Subcutaneous abdominal adipose tissue (tissue), 5 donors: ENCODE measurements around the gene PIGH.
"Not testable (repeated sequence)": the region's sequence is repeated elsewhere in the genome, so short reads cannot be mapped to it uniquely, and the experiment has no call there.

ENCODE experiments used
- H3K27ac ChIP-seq: one replicate; pipeline ENCODE4 v1.7.0; 2013; ENCODE audit warnings: low read depth, mild to moderate bottlenecking, inconsistent platforms, low read length, moderate library complexity
- H3K27me3 ChIP-seq, 5 donors: one replicate each; pipeline ENCODE4 v1.7.0; 2013; ENCODE audit warnings: low read length in 5 of 5, inconsistent platforms in 1 of 5; ENCODE audit not compliant: control insufficient read depth in 5 of 5, insufficient read depth in 4 of 5
- H3K36me3 ChIP-seq, 5 donors: one replicate each; pipeline ENCODE4 v1.7.0; 2013; ENCODE audit warnings: low read length in 5 of 5; ENCODE audit not compliant: control insufficient read depth in 5 of 5, insufficient read depth in 5 of 5
- H3K4me1 ChIP-seq, 5 donors: one replicate each; pipeline ENCODE4 v1.7.0; 2013; ENCODE audit warnings: low read length in 5 of 5, mild to moderate bottlenecking in 3 of 5, moderate library complexity in 1 of 5; ENCODE audit not compliant: control insufficient read depth in 5 of 5, insufficient read depth in 5 of 5
- H3K4me3 ChIP-seq, 5 donors: one replicate each; pipeline ENCODE4 v1.7.0; 2013; ENCODE audit warnings: low read length in 5 of 5, low read depth in 1 of 5
- H3K9ac ChIP-seq, 5 donors: one replicate each; pipeline ENCODE4 v1.7.0; 2013; ENCODE audit warnings: low read length in 5 of 5, mild to moderate bottlenecking in 4 of 5, moderate library complexity in 3 of 5
- H3K9me3 ChIP-seq, 5 donors: one replicate each; pipeline ENCODE4 v1.7.0; 2013; ENCODE audit warnings: low read length in 5 of 5; ENCODE audit not compliant: control insufficient read depth in 5 of 5
- donor health status: healthy.
- donor health status: healthy.
- donor health status: healthy.
- donor health status: healthy.
- donor health status: healthy.

Gene PIGH

DNA sequence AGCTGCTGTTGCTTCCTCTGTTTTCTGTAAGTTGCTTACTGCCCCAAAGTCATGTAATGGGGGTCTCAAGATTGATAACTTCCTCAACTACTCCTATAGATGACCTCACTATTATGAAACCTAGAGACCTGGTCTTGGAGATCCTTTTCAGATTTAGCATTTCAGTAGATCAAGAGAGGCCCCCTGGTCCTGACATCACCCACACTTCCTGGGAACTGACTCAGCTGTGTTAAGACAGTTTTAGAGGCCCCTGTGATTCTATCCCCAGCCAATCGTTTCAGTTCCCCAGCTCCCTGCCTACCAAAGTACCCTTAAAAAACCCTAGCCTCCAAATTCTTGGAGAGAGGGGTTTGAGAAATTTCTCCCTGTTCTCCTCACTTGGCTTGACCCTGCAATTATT, 10.4 kb upstream of the PIGH start:
- H3K9me3 ChIP-seq: no peaks in the 10 kb centered on the region
- H3K36me3 ChIP-seq: no peaks in the 10 kb centered on the region
- H3K4me3 ChIP-seq: no peak overlapping the region
- H3K27ac ChIP-seq: no peak overlapping the region
- no peak overlapping the region for H3K9ac ChIP-seq
- no peaks in the 10 kb centered on the region for H3K4me1 ChIP-seq
- H3K27me3 ChIP-seq: peaks cover 0 to 4% (median 0%) of the 10 kb centered on the region in 5 donors

DNA sequence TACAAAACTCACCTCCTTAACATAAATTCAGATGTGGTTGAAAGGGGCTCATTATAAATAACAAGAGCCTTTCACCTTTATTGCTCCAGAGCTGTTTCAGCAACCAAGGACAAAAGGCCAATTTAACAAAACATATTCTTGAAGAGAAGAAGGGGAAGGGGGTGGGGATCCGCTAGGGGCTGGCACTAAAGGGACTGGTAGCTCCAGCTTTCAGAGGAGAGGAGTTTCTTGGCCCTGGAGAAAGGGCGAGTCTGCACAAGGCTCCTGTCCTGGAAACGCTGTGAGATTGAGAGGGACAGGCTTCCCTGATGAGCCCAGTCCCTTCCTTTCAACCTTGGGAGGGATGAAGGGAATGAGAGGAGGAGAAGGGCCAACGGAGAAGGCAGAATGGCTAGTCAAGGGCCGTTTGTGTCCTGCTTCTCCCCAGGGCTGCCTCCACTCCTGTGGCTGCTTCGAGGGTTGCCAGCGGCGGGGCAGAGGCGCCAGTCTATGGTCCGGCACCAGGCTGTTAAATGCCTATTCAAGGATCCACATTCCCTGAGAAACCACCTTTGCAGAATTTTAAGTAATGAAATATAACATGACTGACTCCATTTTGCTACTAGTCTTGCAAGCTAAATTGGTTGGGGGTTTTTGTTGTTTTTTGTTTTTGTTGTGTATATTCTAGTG, 9.7 kb upstream of the PIGH start:
- Histone ChIP-seq H3K9me3 (no peaks in the 10 kb centered on the region), H3K27ac (no peak overlapping the region), H3K27me3 (peaks cover 0 to 4% (median 0%) of the 10 kb centered on the region in 5 donors), H3K4me1 (no peaks in the 10 kb centered on the region), H3K9ac (no peak overlapping the region), H3K4me3 (no peak overlapping the region), H3K36me3 (no peaks in the 10 kb centered on the region)

GRCh38 chr14:67607646-67608045, 7.6 kb upstream of the PIGH start:
- Histone ChIP-seq H3K9me3 (no peaks in the 10 kb centered on the region), H3K9ac (no peak overlapping the region), H3K4me3 (no peak overlapping the region), H3K27me3 (peaks cover 0 to 4% (median 0%) of the 10 kb centered on the region in 5 donors), H3K27ac (no peak overlapping the region), H3K36me3 (no peaks in the 10 kb centered on the region), H3K4me1 (no peaks in the 10 kb centered on the region)

- Histone ChIP-seq H3K27me3 (no peaks in the 10 kb centered on the region), H3K27ac (no peak overlapping the region)
These were observed 3.0 kb upstream of the PIGH start for GRCh38 chr14:67602995-67603545.

GRCh38 chr14:67602076-67602475, 2.0 kb upstream of the PIGH start:
- Histone ChIP-seq H3K4me3 (no peak overlapping the region), H3K4me1 (peaks cover 2 to 19% (median 14%) of the 10 kb centered on the region in 5 donors), H3K27me3 (no peaks in the 10 kb centered on the region), H3K27ac (no peak overlapping the region), H3K9ac (no peak overlapping the region), H3K9me3 (no peaks in the 10 kb centered on the region), H3K36me3 (no peaks in the 10 kb centered on the region)

More at GRCh38 chr14:67602995-67603545, 3.0 kb upstream of the PIGH start:
- H3K9ac ChIP-seq: no peak overlapping the region
- peaks cover 2 to 19% (median 14%) of the 10 kb centered on the region in 5 donors for H3K4me1 ChIP-seq
- no peaks in the 10 kb centered on the region for H3K9me3 ChIP-seq
- H3K36me3 ChIP-seq: no peaks in the 10 kb centered on the region
- no peak overlapping the region for H3K4me3 ChIP-seq

- H3K9me3 ChIP-seq, H3K27me3 ChIP-seq, H3K36me3 ChIP-seq: not testable (repeated sequence)
- H3K4me3 ChIP-seq: peak overlapping the region; percentile 70 to 94 (median 91)
- peak overlapping the region in 3 of 5 donors; percentile 40 to 93 (median 88) for H3K9ac ChIP-seq
- H3K4me1 ChIP-seq: peaks cover 2 to 19% (median 14%) of the 10 kb centered on the region in 5 donors
- peak overlapping the region; percentile 51 for H3K27ac ChIP-seq
These were observed 500 bp upstream of the PIGH start for GRCh38 chr14:67600562-67600974.

GRCh38 chr14:67595392-67595791, 4.7 kb downstream of the PIGH start:
- Histone ChIP-seq H3K36me3 (peaks cover 7 to 26% (median 21%) of the 10 kb centered on the region in 5 donors), H3K9me3 (no peaks in the 10 kb centered on the region), H3K4me3 (no peak overlapping the region), H3K9ac (no peak overlapping the region), H3K27me3 (no peaks in the 10 kb centered on the region), H3K27ac (no peak overlapping the region), H3K4me1 (peaks cover 2 to 15% (median 11%) of the 10 kb centered on the region in 5 donors)

GRCh38 chr14:67593650-67594049, 6.4 kb downstream of the PIGH start:
- not testable (repeated sequence) for H3K4me3 ChIP-seq, H3K9ac ChIP-seq, H3K27me3 ChIP-seq, H3K27ac ChIP-seq, H3K9me3 ChIP-seq, H3K4me1 ChIP-seq
- H3K36me3 ChIP-seq: peaks cover 18 to 42% (median 36%) of the 10 kb centered on the region in 5 donors

GRCh38 chr14:67589204-67589770, 10.8 kb downstream of the PIGH start:
- Histone ChIP-seq H3K36me3 (peaks cover 23 to 65% (median 62%) of the 10 kb centered on the region in 5 donors), H3K9ac (no peak overlapping the region), H3K27ac (no peak overlapping the region)

DNA sequence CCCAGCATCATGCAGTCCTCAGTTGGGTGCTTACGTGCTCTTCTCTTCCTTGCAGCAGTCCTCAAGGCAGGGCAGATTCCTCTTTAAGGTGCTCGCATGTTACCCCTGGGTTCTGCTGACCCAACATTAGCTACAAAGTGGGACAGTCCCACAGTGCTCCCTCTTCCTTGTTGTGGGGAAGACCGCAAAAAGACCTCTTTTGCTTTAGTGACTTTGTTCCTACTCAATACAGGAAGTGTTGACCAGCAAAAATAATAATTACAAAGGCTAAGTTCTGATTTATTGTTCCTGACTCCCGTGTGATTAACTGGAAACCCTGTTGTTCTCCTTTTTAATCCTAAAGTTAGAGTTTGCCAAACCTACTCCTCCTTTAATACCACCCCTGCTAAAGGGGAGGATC, 13.7 kb downstream of the PIGH start:
- Histone ChIP-seq H3K9me3 (no peaks in the 10 kb centered on the region), H3K27me3 (no peaks in the 10 kb centered on the region), H3K4me3 (no peak overlapping the region), H3K4me1 (peaks cover 0 to 11% (median 0%) of the 10 kb centered on the region in 5 donors), H3K36me3 (peaks cover 16 to 50% (median 42%) of the 10 kb centered on the region in 5 donors), H3K27ac (no peak overlapping the region), H3K9ac (no peak overlapping the region)

More at GRCh38 chr14:67589204-67589770, 10.8 kb downstream of the PIGH start:
- Histone ChIP-seq H3K4me1 (peaks cover 0 to 11% (median 0%) of the 10 kb centered on the region in 5 donors), H3K9me3 (no peaks in the 10 kb centered on the region), H3K4me3 (no peak overlapping the region), H3K27me3 (no peaks in the 10 kb centered on the region)
